ENCODE data around the gene XCR1. TPM values are rescaled to one million over a fixed set of nuclear protein-coding genes. Genes with fewer than 3 reads are reported as not detected.

XCR1 gene
- total RNA-seq, 2 donors from 2014 or later: 0.14 to 0.37 TPM

GRCh38 chr3:45969116-45969515 lies 58.2 kb downstream of the XCR1 start:
- DNase-seq (ENCODE audit: low spot score): no peak

DNA sequence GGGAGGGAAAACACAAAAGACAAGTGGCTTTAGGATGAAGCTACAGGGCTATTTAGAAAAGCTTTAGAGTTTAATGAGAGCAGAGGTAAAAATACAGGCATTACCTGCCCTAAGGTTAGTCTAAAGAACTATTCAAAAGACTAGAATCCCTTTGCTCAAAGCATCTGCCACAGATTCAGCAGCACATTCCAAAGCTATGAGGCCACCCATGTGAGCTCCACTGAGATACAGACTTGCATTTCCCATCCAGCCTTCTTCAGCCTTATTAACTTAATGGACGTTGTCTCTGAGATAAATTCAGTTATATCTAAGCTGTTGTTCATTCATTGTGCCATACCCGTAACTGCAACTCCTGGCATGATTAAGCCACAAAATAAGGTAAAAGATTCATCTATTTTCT lies 58.6 kb downstream of the XCR1 start:
- DNase-seq (ENCODE audit: low spot score): no peak
- intact Hi-C loops (cut with DNase I): no loop called here

More at GRCh38 chr3:45969116-45969515, 58.2 kb downstream of the XCR1 start:
- intact Hi-C loops (cut with DNase I): no loop called here

DNA sequence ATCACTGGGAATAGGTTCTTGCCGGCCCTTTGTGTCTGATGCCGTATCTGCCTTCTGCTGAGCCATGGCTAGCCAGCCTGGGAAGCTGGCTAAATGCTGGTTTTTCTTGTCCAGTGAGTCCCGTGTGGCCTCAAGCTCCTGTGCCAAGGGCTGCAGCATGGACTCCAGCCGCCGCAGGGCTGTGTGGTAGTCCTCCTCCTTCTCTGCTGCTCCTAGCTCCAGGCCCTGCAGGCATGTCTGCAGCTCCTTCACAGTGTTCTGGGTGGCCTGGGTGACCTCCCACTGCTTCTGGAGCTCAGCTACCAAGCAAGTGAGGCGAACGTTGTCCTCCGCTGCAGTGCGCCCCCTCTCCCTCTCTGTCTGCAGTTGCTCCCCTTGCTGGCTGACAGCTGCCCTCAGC lies 59.1 kb downstream of the XCR1 start:
- intact Hi-C loops (cut with DNase I): no loop called here
- no peak for DNase-seq (ENCODE audit: low spot score)

- DNase-seq (ENCODE audit: low spot score): no peak
- intact Hi-C loops (cut with DNase I): no loop called here
Measured at GRCh38 chr3:45967724-45968123, 59.6 kb downstream of the XCR1 start.

Other genes starting within 250 kb of the XCR1 start
- gene SLC6A20, start 230.9 kb downstream of the XCR1 start, total RNA-seq: under 1 TPM in 1 of 2 donors, not detected in 1; 0.28 TPM
- 10 to 100 TPM; 12.7 TPM for gene LZTFL1, start 185.4 kb downstream of the XCR1 start, total RNA-seq
- gene CCR9, start 140.9 kb downstream of the XCR1 start, total RNA-seq: not detected
- under 1 TPM; 0.42 to 0.76 TPM for gene CXCR6, start 84.0 kb downstream of the XCR1 start, total RNA-seq
- 10 to 100 TPM; 67.4 to 99.0 TPM for gene FYCO1, start 31.7 kb downstream of the XCR1 start, total RNA-seq
- gene CCR1, start 180.8 kb upstream of the XCR1 start, total RNA-seq: 10 to 100 TPM; 12.0 to 23.7 TPM
- gene CCR3, start 215.0 kb upstream of the XCR1 start, total RNA-seq: not detected